Gastrocnemius medialis (tissue), 4 donors: ENCODE measurements around the gene C6orf163.

Experiments
- POLR2A ChIP-seq, 2 donors: fragments of 450-650 bp; IDR thresholded peaks; one replicate each; pipeline ENCODE4 v1.6.1; 2017; ENCODE audit warnings: antibody characterized with exemption in 2 of 2, mild to moderate bottlenecking in 2 of 2, moderate library complexity in 2 of 2
- TF ChIP-seq, protein P1 (sequence below), 5 experiments: fragments of 450-650 bp in 3 of 5; fragments of 200-600 bp in 2 of 5; sonication (generic) in 2 of 5; IDR thresholded peaks in 4 of 5; conservative IDR thresholded peaks in 1 of 5; 1 replicate in 4 of 5; 2 replicates in 1 of 5; pipeline ENCODE4 v1.5.1; 2016 to 2019; ENCODE audit warnings: antibody characterized with exemption in 5 of 5, mild to moderate bottlenecking in 3 of 5, moderate library complexity in 3 of 5

- TF ChIP-seq, protein P1, sequence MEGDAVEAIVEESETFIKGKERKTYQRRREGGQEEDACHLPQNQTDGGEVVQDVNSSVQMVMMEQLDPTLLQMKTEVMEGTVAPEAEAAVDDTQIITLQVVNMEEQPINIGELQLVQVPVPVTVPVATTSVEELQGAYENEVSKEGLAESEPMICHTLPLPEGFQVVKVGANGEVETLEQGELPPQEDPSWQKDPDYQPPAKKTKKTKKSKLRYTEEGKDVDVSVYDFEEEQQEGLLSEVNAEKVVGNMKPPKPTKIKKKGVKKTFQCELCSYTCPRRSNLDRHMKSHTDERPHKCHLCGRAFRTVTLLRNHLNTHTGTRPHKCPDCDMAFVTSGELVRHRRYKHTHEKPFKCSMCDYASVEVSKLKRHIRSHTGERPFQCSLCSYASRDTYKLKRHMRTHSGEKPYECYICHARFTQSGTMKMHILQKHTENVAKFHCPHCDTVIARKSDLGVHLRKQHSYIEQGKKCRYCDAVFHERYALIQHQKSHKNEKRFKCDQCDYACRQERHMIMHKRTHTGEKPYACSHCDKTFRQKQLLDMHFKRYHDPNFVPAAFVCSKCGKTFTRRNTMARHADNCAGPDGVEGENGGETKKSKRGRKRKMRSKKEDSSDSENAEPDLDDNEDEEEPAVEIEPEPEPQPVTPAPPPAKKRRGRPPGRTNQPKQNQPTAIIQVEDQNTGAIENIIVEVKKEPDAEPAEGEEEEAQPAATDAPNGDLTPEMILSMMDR (IDR thresholded peaks at IDR 0.05 in 4 of 5, conservative IDR thresholded peaks at IDR 0.05 in 1 of 5) = no peak
- no peak for TF ChIP-seq POLR2A (IDR thresholded peaks at IDR 0.05)
Measured at GRCh38 chr6:87342829-87343228, 1.8 kb upstream of the C6orf163 start.
